PFSK-1 (cell line): ENCODE data around the gene CEMIP.

Experiments
- FOXP2 ChIP-seq: optimal IDR thresholded peaks from 2 replicates; pipeline ENCODE3; 2011; ENCODE audit warnings: borderline replicate concordance, control low read depth, inconsistent platforms; ENCODE audit not compliant: insufficient read depth; ENCODE audit errors: extremely low read length, extremely low read depth
- POLR2AphosphoS5 ChIP-seq: IDR thresholded peaks from 2 replicates; pipeline ENCODE4 v1.6.1; 2012; ENCODE audit warnings: low read depth, mild to moderate bottlenecking, control low read depth, low read length, moderate library complexity
- REST ChIP-seq, 2 experiments: IDR thresholded peaks; 2 replicates each; pipeline versions ENCODE4 v1.6.1 to v1.8.0; 2011 to 2012; ENCODE audit warnings: low read depth in 2 of 2, low read length in 2 of 2, control low read depth in 1 of 2, inconsistent platforms in 1 of 2, mild to moderate bottlenecking in 1 of 2, moderate library complexity in 1 of 2; ENCODE audit not compliant: insufficient read depth in 1 of 2
- SIN3A ChIP-seq: IDR thresholded peaks from 2 replicates; pipeline ENCODE4 v1.6.1; 2012; ENCODE audit warnings: mild to moderate bottlenecking, low read length, moderate library complexity, borderline replicate concordance; ENCODE audit not compliant: insufficient read depth
- TAF1 ChIP-seq: IDR thresholded peaks from 2 replicates; pipeline ENCODE4 v1.6.1; 2012; ENCODE audit warnings: low read length, control low read depth, borderline replicate concordance; ENCODE audit not compliant: insufficient read depth

The CEMIP gene

GRCh38 chr15:80957976-80958375 is 178.8 kb downstream of the CEMIP start:
- TF ChIP-seq POLR2AphosphoS5 (no peak), TAF1 (no peak), SIN3A (no peak), FOXP2 (no peak), REST (IDR thresholded peaks at IDR 0.05; ENCODE audit: insufficient read depth in 1 of 2, low read depth in 2 of 2, low read length in 2 of 2) (no peak)

- no peak for TF ChIP-seq FOXP2
- TF ChIP-seq REST (IDR thresholded peaks at IDR 0.05; ENCODE audit: insufficient read depth in 1 of 2, low read depth in 2 of 2, low read length in 2 of 2), result no peak
- no peak for TF ChIP-seq TAF1
- TF ChIP-seq SIN3A, result no peak
- TF ChIP-seq POLR2AphosphoS5, result no peak
Measured at GRCh38 chr15:80958818-80959495, 179.8 kb downstream of the CEMIP start.

- no peak for TF ChIP-seq POLR2AphosphoS5
- no peak for TF ChIP-seq SIN3A
- TF ChIP-seq FOXP2, result no peak
- no peak for TF ChIP-seq REST (IDR thresholded peaks at IDR 0.05; ENCODE audit: insufficient read depth in 1 of 2, low read depth in 2 of 2, low read length in 2 of 2)
- TF ChIP-seq TAF1, result no peak
Measured at GRCh38 chr15:80966431-80967197, 187.4 kb downstream of the CEMIP start.

GRCh38 chr15:80967451-80967850 is 188.3 kb downstream of the CEMIP start:
- TF ChIP-seq REST (IDR thresholded peaks at IDR 0.05; ENCODE audit: insufficient read depth in 1 of 2, low read depth in 2 of 2, low read length in 2 of 2) (no peak), SIN3A (no peak), FOXP2 (no peak), POLR2AphosphoS5 (no peak), TAF1 (no peak)
